Lower lobe of right lung (tissue), 2 donors: ENCODE data around the gene GTF2A1L. TPM values are rescaled to one million over a fixed set of nuclear protein-coding genes. Genes with fewer than 3 reads are reported as not detected.
A peak's percentile ranks its signal among the peaks of the same experiment; 100 is the strongest.

Source experiments
- ATAC-seq, 2 donors: fragments of 200-7000 bp; cut with Tn5 transposase; one replicate each; pipeline ENCODE4 v1.9.1; 2020 to 2022; ENCODE audit warnings: mild to moderate bottlenecking in 2 of 2, moderate library complexity in 2 of 2
- DNase-seq: peaks from one replicate; pipeline ENCODE4 v3.0.0-alpha.2; 2020
- H3K27ac ChIP-seq: fragments of 200-600 bp; one replicate; pipeline ENCODE4 v1.8.0; 2022
- H3K27me3 ChIP-seq: fragments of 200-600 bp; one replicate; pipeline ENCODE4 v1.8.0; 2022; ENCODE audit warnings: low read depth
- H3K36me3 ChIP-seq: fragments of 200-600 bp; one replicate; pipeline ENCODE4 v1.8.0; 2022; ENCODE audit warnings: mild to moderate bottlenecking
- H3K4me1 ChIP-seq: fragments of 200-600 bp; one replicate; pipeline ENCODE4 v1.8.0; 2022
- H3K4me3 ChIP-seq: fragments of 200-600 bp; one replicate; pipeline ENCODE4 v1.8.0; 2022; ENCODE audit warnings: mild to moderate bottlenecking
- H3K9me3 ChIP-seq: fragments of 200-600 bp; one replicate; pipeline ENCODE4 v1.8.0; 2022
- intact Hi-C: fragments of 100-400 bp; cut with DNase I; formaldehyde crosslinking; loops from one replicate; pipeline ENCODE4 v1.11.0; 2022
- total RNA-seq: library from RNA; stranded (reverse); fragmentation: NEBNext Ultra II Directional; extraction: Animal tissue kit (Norgen Biotek cat#: 25700); gene quantifications from one replicate; pipeline ENCODE4 v1.2.1, GENCODE V29; 2021
- TF ChIP-seq, protein P1 (sequence below): fragments of 200-600 bp; IDR thresholded peaks from one replicate; pipeline ENCODE4 v1.8.0; 2022; ENCODE audit warnings: antibody characterized with exemption, mild to moderate bottlenecking
- donor health status: DM: no; HTN: yes; CAD: no; lungs with severe emphysema.

GTF2A1L gene
- total RNA-seq, 1 donor from 2014 or later = not detected

GRCh38 chr2:48719480-48720177 is 102.0 kb downstream of the GTF2A1L start:
- Histone ChIP-seq H3K27ac (peak overlapping the region; percentile 27), H3K9me3 (no peaks in the 10 kb centered on the region), H3K4me3 (no peak overlapping the region), H3K27me3 (no peaks in the 10 kb centered on the region), H3K4me1 (peaks cover 10% of the 10 kb centered on the region), H3K36me3 (no peaks in the 10 kb centered on the region)
- ATAC-seq = peak; percentile 92 to 95
- TF ChIP-seq, protein P1, sequence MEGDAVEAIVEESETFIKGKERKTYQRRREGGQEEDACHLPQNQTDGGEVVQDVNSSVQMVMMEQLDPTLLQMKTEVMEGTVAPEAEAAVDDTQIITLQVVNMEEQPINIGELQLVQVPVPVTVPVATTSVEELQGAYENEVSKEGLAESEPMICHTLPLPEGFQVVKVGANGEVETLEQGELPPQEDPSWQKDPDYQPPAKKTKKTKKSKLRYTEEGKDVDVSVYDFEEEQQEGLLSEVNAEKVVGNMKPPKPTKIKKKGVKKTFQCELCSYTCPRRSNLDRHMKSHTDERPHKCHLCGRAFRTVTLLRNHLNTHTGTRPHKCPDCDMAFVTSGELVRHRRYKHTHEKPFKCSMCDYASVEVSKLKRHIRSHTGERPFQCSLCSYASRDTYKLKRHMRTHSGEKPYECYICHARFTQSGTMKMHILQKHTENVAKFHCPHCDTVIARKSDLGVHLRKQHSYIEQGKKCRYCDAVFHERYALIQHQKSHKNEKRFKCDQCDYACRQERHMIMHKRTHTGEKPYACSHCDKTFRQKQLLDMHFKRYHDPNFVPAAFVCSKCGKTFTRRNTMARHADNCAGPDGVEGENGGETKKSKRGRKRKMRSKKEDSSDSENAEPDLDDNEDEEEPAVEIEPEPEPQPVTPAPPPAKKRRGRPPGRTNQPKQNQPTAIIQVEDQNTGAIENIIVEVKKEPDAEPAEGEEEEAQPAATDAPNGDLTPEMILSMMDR = no peak
- intact Hi-C loops = no loop called here
- no peak for DNase-seq

DNA sequence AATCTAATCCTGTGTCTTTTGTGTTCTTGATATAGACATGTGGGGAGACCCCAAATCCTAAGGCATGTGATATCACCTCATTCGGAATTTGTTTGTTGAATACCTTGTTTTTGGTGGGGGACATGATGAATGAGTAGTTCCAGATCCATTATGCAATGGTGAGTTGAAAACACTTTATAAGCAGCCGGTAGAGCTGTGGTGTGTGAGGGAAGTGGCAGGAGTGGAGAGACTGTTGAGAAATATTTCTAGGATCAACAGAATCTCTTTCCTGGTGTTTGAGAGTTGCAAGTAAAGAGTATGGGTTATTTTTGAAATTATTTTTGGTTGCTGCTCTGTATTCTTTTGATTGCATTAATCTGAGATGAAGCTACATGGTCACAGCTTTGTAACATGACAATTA is 103.5 kb downstream of the GTF2A1L start:
- Histone ChIP-seq H3K4me1 (peaks cover 10% of the 10 kb centered on the region), H3K27me3 (no peaks in the 10 kb centered on the region), H3K36me3 (no peaks in the 10 kb centered on the region), H3K27ac (no peak overlapping the region), H3K4me3 (no peak overlapping the region), H3K9me3 (no peaks in the 10 kb centered on the region)
- DNase-seq (no peak), ATAC-seq (peak; percentile 54 to 77)
- intact Hi-C loops = no loop called here
- TF ChIP-seq, protein P1 = no peak

DNA sequence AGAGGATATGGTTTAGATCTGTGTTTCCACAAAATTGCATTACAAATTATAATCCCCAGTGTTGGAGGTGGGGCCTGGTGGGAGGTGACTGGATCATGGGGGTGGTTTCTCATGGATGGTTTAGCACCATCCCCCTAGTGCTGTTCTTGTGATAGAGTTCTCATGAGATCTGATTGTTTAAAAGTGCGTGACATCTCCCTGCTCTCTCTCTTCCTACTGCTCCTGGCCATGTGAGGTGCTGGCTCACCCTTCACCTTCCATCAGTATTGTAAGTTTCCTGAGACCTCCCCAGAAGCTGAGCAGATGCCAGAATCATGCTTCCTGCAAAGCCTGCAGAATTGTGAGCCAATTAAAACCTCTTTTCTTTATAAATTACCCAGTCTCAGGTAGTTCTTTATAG is 104.7 kb downstream of the GTF2A1L start:
- TF ChIP-seq, protein P1 = no peak
- Histone ChIP-seq H3K4me1 (peaks cover 10% of the 10 kb centered on the region), H3K27me3 (no peaks in the 10 kb centered on the region), H3K4me3 (no peak overlapping the region), H3K36me3 (no peaks in the 10 kb centered on the region), H3K9me3 (no peaks in the 10 kb centered on the region), H3K27ac (no peak overlapping the region)
- ATAC-seq = no peak
- intact Hi-C loops = no loop called here
- no peak for DNase-seq

- H3K36me3 ChIP-seq = no peaks in the 10 kb centered on the region
- TF ChIP-seq, protein P1 = no peak
These were observed 105.5 kb downstream of the GTF2A1L start for GRCh38 chr2:48723129-48723528.

DNA sequence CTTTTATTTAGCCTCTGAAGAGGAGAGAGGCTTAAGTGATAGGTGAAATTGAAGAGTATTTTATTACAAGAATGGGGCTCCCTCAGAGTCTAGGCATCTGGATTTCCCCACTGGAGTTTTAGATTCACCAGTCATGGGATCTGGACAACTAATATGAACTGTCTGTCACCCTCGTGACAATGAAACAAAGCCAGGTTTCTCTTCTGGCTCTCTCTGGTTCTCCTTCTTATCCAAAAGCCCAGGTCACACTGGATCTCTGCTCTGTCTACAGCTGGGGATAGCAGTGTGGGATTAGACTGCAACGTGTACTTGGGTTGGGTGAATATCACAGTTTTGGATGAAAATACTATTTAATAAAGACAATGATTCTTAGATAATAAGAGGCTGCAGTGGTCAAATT is 106.6 kb downstream of the GTF2A1L start:
- no peaks in the 10 kb centered on the region for H3K27me3 ChIP-seq
- intact Hi-C loops = no loop called here
- H3K4me1 ChIP-seq = peaks cover 10% of the 10 kb centered on the region
- H3K27ac ChIP-seq = no peak overlapping the region
- H3K4me3 ChIP-seq = no peak overlapping the region
- ATAC-seq (no peak), DNase-seq (no peak)
- H3K9me3 ChIP-seq = no peaks in the 10 kb centered on the region
- TF ChIP-seq, protein P1 = no peak
- no peaks in the 10 kb centered on the region for H3K36me3 ChIP-seq

More at GRCh38 chr2:48723129-48723528, 105.5 kb downstream of the GTF2A1L start:
- Histone ChIP-seq H3K27me3 (no peaks in the 10 kb centered on the region), H3K9me3 (no peaks in the 10 kb centered on the region), H3K4me1 (peaks cover 10% of the 10 kb centered on the region), H3K27ac (no peak overlapping the region), H3K4me3 (no peak overlapping the region)
- DNase-seq (no peak), ATAC-seq (no peak)
- intact Hi-C loops = no loop called here
